IMR-90 (cell line): ENCODE measurements around the gene ROMO1.
"Not testable (repeated sequence)": the region's sequence is repeated elsewhere in the genome, so short reads cannot be mapped to it uniquely, and the experiment has no call there.

Experiments used
- CHD1 ChIP-seq: IDR thresholded peaks from 2 replicates; pipeline ENCODE4 v1.6.1; 2012; ENCODE audit warnings: low read depth, low read length, improper control_type of control experiment
- POLR2A ChIP-seq: IDR thresholded peaks from 2 replicates; pipeline ENCODE4 v1.6.1; 2012; ENCODE audit warnings: mild to moderate bottlenecking, low read depth, low read length
- TF ChIP-seq, protein P1 (sequence below): conservative IDR thresholded peaks from 2 replicates; pipeline ENCODE4 v1.5.1; 2012; ENCODE audit warnings: mild to moderate bottlenecking, low read depth, low read length, improper control_type of control experiment

DNA sequence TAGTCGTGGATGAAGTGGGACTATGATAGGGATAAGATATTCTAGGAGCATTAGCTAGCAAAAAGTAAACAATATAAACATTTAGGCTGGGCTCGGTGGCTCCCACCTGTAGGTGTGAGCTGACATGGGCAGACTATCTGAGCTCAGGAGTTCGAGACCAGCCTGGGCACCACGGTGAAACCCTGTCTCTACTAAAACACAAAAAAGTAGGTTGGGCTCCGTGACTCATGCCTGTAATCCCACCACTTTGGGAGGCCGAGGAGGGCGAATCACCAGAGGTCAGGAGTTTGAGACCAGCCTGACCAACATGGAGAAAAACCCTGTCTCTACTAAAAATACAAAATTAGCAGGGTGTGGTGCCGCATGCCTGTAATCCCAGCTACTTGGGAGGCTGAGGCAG is 19.1 kb downstream of the ROMO1 start:
- TF ChIP-seq, protein P1, sequence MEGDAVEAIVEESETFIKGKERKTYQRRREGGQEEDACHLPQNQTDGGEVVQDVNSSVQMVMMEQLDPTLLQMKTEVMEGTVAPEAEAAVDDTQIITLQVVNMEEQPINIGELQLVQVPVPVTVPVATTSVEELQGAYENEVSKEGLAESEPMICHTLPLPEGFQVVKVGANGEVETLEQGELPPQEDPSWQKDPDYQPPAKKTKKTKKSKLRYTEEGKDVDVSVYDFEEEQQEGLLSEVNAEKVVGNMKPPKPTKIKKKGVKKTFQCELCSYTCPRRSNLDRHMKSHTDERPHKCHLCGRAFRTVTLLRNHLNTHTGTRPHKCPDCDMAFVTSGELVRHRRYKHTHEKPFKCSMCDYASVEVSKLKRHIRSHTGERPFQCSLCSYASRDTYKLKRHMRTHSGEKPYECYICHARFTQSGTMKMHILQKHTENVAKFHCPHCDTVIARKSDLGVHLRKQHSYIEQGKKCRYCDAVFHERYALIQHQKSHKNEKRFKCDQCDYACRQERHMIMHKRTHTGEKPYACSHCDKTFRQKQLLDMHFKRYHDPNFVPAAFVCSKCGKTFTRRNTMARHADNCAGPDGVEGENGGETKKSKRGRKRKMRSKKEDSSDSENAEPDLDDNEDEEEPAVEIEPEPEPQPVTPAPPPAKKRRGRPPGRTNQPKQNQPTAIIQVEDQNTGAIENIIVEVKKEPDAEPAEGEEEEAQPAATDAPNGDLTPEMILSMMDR = not testable (repeated sequence)
- not testable (repeated sequence) for TF ChIP-seq CHD1, POLR2A
